DMS114 treated with DMSO at 0.1 percent for 48 hours (cell line): ENCODE data around the gene RAP1GAP2.

Source experiments
- DNase-seq: peaks from one replicate; lab custom pipeline; 2025; ENCODE audit not compliant: unreplicated experiment; lab: John Stamatoyannopoulos, UW

Gene RAP1GAP2

GRCh38 chr17:2852729-2853282, 56.6 kb downstream of the RAP1GAP2 start:
- DNase-seq, result no peak

GRCh38 chr17:2853283-2854142, 57.3 kb downstream of the RAP1GAP2 start:
- DNase-seq, result no peak

GRCh38 chr17:2854143-2855055, 58.2 kb downstream of the RAP1GAP2 start:
- DNase-seq, result no peak

- no peak for DNase-seq
Observed at GRCh38 chr17:2855063-2855600, 58.9 kb downstream of the RAP1GAP2 start.

- DNase-seq, result no peak
Observed at GRCh38 chr17:2856727-2857126, 60.5 kb downstream of the RAP1GAP2 start.

GRCh38 chr17:2860045-2860444, 63.8 kb downstream of the RAP1GAP2 start:
- no peak for DNase-seq

- no peak for DNase-seq
Observed at GRCh38 chr17:2860883-2861282, 64.6 kb downstream of the RAP1GAP2 start.

- no peak for DNase-seq
Observed at GRCh38 chr17:2862197-2862596, 66.0 kb downstream of the RAP1GAP2 start.

GRCh38 chr17:2863204-2863603, 67.0 kb downstream of the RAP1GAP2 start:
- DNase-seq, result no peak

- DNase-seq, result no peak
Observed at GRCh38 chr17:2865228-2865627, 69.0 kb downstream of the RAP1GAP2 start.

- no peak for DNase-seq
Observed at GRCh38 chr17:2867441-2868424, 71.5 kb downstream of the RAP1GAP2 start.

- no peak for DNase-seq
Observed at GRCh38 chr17:2869604-2870003, 73.4 kb downstream of the RAP1GAP2 start.

GRCh38 chr17:2871205-2871604, 75.0 kb downstream of the RAP1GAP2 start:
- no peak for DNase-seq

GRCh38 chr17:2871720-2872119, 75.5 kb downstream of the RAP1GAP2 start:
- no peak for DNase-seq

- no peak for DNase-seq
Observed at GRCh38 chr17:2872282-2872681, 76.0 kb downstream of the RAP1GAP2 start.

GRCh38 chr17:2874189-2874686, 78.0 kb downstream of the RAP1GAP2 start:
- no peak for DNase-seq

- DNase-seq, result no peak
Observed at GRCh38 chr17:2875608-2876007, 79.4 kb downstream of the RAP1GAP2 start.

- DNase-seq, result no peak
Observed at GRCh38 chr17:2876467-2876866, 80.2 kb downstream of the RAP1GAP2 start.

- DNase-seq, result no peak
Observed at GRCh38 chr17:2878751-2879254, 82.6 kb downstream of the RAP1GAP2 start.

- no peak for DNase-seq
Observed at GRCh38 chr17:2880050-2880449, 83.8 kb downstream of the RAP1GAP2 start.
